Body of pancreas (tissue), 4 donors: ENCODE results near the gene OSBPL10. TPM values are rescaled to one million over a fixed set of nuclear protein-coding genes. Genes with fewer than 3 reads are reported as not detected.

Experiments used
- ATAC-seq: fragments of 150-250 bp; one replicate; pipeline ENCODE4 v1.9.1; 2016
- DNase-seq, 4 donors: peaks; one replicate each; pipeline ENCODE4 v3.0.0-alpha.2; 2019
- H3K27ac ChIP-seq, 4 donors: fragments of 200-600 bp; sonication (generic); 1 replicate in 3 of 4; 2 replicates in 1 of 4; pipeline versions ENCODE4 v1.5.1 to v1.6.1; 2016 to 2019; ENCODE audit warnings: mild to moderate bottlenecking in 1 of 4, mixed read lengths in 1 of 4, moderate library complexity in 1 of 4
- H3K27me3 ChIP-seq, 2 donors: fragments of 200-600 bp; sonication (generic); one replicate each; pipeline ENCODE4 v1.6.0; 2016; ENCODE audit warnings: mild to moderate bottlenecking in 1 of 2
- H3K36me3 ChIP-seq, 2 donors: fragments of 200-600 bp; sonication (generic); replicated peaks in 1 of 2; 2 replicates each; pipeline ENCODE4 v1.5.1; 2016; ENCODE audit warnings: low read depth in 2 of 2; ENCODE audit not compliant: insufficient read depth in 1 of 2
- H3K4me1 ChIP-seq: fragments of 200-600 bp; sonication (generic); one replicate; pipeline ENCODE4 v1.6.0; 2016
- H3K4me3 ChIP-seq, 2 donors: fragments of 200-600 bp; sonication (generic); 1 replicate in 1 of 2; 2 replicates in 1 of 2; pipeline ENCODE4 v1.5.1; 2016 to 2019
- H3K9me3 ChIP-seq, 3 donors: fragments of 200-600 bp; sonication (generic); 1 replicate in 2 of 3; 2 replicates in 1 of 3; pipeline ENCODE4 v1.5.1; 2016
- CTCF ChIP-seq, 7 experiments: fragments of 450-650 bp in 4 of 7; fragments of 200-600 bp in 3 of 7; sonication (generic) in 3 of 7; IDR thresholded peaks; one replicate each; pipeline ENCODE4 v1.5.1; 2016 to 2019; ENCODE audit warnings: antibody characterized with exemption in 7 of 7
- POLR2A ChIP-seq, 3 donors: fragments of 450-650 bp; IDR thresholded peaks; one replicate each; pipeline ENCODE4 v1.6.1; 2016; ENCODE audit warnings: antibody characterized with exemption in 3 of 3, mild to moderate bottlenecking in 2 of 3
- WGBS, 2 donors: methylation state at CpG; one replicate each; pipeline ENCODE4 v1.1.5; 2017; 5-methylcytosine and 5-hydroxymethylcytosine counted together
- intact Hi-C: fragments of 100-400 bp; cut with DNase I; formaldehyde crosslinking; loops from one replicate; pipeline ENCODE4 v1.15.1; 2023
- total RNA-seq, 2 donors: library from RNA; depleted of rRNA; stranded (reverse); fragments of >200 nt; gene quantifications; one replicate each; pipeline ENCODE4 v1.1.0, GENCODE V29; 2016

The OSBPL10 gene
- total RNA-seq, 2 donors from 2014 or later, result 3.4 to 27.0 TPM

- DNase-seq (no peak), ATAC-seq (no peak)
- TF ChIP-seq CTCF (IDR thresholded peaks at IDR 0.05), result no peak
- TF ChIP-seq POLR2A (IDR thresholded peaks at IDR 0.05), result no peak
- no peaks in the 10 kb centered on the region for H3K9me3 ChIP-seq
- no peaks in the 10 kb centered on the region for H3K36me3 ChIP-seq
- H3K27ac ChIP-seq, result no peak overlapping the region
- H3K4me1 ChIP-seq, result peaks cover 12% of the 10 kb centered on the region
- no peaks in the 10 kb centered on the region for H3K27me3 ChIP-seq
- WGBS, 2 donors, result 87 to 92% methylated on average over 5 to 6 of the region's 6 CpGs
- no peak overlapping the region for H3K4me3 ChIP-seq
- intact Hi-C loops, result no loop called here
Measured at GRCh38 chr3:31847760-31848159, 133.3 kb downstream of the OSBPL10 start.

GRCh38 chr3:31841515-31841914 is 139.5 kb downstream of the OSBPL10 start:
- Histone ChIP-seq H3K36me3 (no peaks in the 10 kb centered on the region), H3K27me3 (no peaks in the 10 kb centered on the region), H3K27ac (no peak overlapping the region), H3K4me1 (no peaks in the 10 kb centered on the region), H3K9me3 (no peaks in the 10 kb centered on the region), H3K4me3 (no peak overlapping the region)
- ATAC-seq (no peak), DNase-seq (no peak)
- WGBS, 2 donors, result 71 to 72% methylated on average over 2 of the region's 2 CpGs
- TF ChIP-seq POLR2A (IDR thresholded peaks at IDR 0.05), result no peak
- no peak for TF ChIP-seq CTCF (IDR thresholded peaks at IDR 0.05)
- intact Hi-C loops, result no loop called here

GRCh38 chr3:31840252-31840651 is 140.8 kb downstream of the OSBPL10 start:
- no peak for ATAC-seq
- Histone ChIP-seq H3K36me3 (no peaks in the 10 kb centered on the region), H3K27ac (no peak overlapping the region), H3K4me3 (no peak overlapping the region), H3K9me3 (no peaks in the 10 kb centered on the region), H3K27me3 (no peaks in the 10 kb centered on the region), H3K4me1 (no peaks in the 10 kb centered on the region)
- intact Hi-C loops, result no loop called here
- TF ChIP-seq POLR2A (IDR thresholded peaks at IDR 0.05) (no peak), CTCF (IDR thresholded peaks at IDR 0.05) (no peak)
- 90 to 93% methylated on average over 4 of the region's 4 CpGs for WGBS, 2 donors
- DNase-seq, result no peak

- ATAC-seq, result no peak
- TF ChIP-seq POLR2A (IDR thresholded peaks at IDR 0.05) (no peak), CTCF (IDR thresholded peaks at IDR 0.05) (no peak)
- Histone ChIP-seq H3K4me1 (no peaks in the 10 kb centered on the region), H3K27ac (no peak overlapping the region), H3K4me3 (no peak overlapping the region), H3K9me3 (no peaks in the 10 kb centered on the region), H3K27me3 (no peaks in the 10 kb centered on the region), H3K36me3 (no peaks in the 10 kb centered on the region)
- no peak for DNase-seq
- intact Hi-C loops, result no loop called here
- 64 to 82% methylated on average over 2 of the region's 2 CpGs for WGBS, 2 donors
Measured at GRCh38 chr3:31839144-31839917, 141.7 kb downstream of the OSBPL10 start.
